Measurements from ENCODE around the gene SNX14.

SNX14 gene

GRCh38 chr6:85498596-85499258, 94.9 kb downstream of the SNX14 start:
- no peak for DNase-seq

- DNase-seq, result no peak
These were observed 96.8 kb downstream of the SNX14 start for GRCh38 chr6:85496856-85497255.

DNA sequence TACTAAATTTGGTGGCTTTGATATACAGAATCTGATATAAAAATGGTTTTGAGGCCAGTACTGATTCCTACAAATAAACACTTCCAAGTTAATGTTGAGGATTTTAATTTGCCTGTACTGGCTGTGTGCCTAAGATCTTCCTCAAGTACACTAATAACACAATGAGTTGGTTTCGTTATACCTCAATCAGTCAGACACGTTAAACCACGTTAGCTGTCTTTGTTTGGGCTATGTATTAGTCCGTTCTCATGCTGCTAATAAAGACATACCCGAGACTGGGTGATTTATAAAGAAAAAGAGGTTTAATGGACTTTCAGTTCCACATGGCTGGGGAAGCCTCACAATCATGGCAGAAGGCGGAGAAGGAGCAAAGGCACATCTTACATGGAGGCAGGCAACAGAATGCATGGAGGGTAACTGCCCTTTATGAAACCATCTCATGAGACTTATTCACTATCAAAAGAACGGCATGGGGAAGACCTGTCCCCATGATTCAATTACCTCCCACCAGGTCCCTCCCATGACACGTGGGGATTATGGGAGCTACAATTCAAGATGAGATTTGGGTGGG, 97.6 kb downstream of the SNX14 start:
- DNase-seq, result no peak

DNA sequence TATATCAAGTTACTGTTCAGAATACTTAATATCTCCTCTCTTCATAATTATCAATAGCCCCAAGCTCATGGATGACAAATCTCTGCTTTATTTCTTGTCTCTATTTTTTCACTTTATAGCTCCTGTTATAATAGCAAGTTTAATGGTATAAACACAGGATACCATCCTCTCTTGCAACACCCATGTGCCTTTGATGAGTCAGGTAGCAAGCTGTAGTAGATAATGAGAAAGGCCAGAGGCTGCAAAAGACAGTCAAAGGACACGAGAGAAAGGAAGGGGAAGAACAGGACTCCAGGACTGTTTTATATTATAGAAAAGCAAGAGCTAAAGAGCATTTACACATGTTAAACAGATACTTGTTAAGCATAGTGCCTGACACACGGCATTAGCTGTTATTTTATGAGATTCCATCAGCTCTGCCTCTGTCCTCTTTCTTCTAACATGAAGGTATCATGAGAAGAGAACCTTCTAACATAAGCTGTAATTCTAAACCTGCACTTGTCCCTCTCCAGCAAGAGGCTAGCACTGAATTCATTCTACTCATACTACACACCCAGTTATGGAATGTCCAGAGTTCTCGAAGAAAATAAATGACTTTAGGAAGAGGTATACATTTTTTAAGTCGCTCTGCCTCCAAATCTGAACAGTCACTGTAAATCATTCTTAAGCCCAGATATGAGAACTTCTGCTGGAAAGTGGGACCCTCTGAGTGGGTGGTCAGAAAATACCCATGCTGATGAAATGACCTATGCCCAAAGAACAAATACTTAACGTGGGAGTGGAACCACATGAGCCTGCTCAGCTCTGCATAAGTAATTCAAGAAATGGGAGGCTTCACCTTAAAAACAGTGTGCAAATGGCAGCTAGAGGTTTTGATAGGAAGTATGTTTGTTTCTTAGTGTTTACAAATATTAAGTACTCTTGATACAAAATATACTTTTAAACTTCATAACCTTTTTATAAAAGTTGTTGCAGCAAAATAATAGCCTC, 98.8 kb downstream of the SNX14 start:
- no peak for DNase-seq

GRCh38 chr6:85493389-85493788, 100.3 kb downstream of the SNX14 start:
- DNase-seq, result no peak

GRCh38 chr6:85490516-85491248, 103.0 kb downstream of the SNX14 start:
- DNase-seq, result no peak

- no peak for DNase-seq
These were observed 108.7 kb downstream of the SNX14 start for GRCh38 chr6:85484948-85485347.

DNA sequence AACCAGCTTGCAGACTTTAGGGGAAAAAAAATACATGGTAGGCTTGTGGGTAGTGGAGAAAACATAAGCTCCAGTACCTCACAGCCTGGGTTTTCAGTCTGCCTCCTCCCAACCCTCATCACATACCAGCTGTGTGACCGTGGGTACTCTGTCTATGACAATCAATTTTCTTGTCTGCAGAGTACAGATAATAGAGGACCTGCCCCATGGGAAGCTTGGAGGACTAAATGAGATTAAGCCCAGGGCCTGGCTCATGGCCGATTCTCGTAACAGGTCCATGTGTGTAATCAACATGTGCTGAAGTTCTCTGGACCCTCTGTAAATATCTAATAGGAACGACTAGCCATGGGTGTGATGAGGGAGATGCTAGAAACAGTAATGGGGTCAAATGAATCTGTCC, 109.8 kb downstream of the SNX14 start:
- no peak for DNase-seq

DNA sequence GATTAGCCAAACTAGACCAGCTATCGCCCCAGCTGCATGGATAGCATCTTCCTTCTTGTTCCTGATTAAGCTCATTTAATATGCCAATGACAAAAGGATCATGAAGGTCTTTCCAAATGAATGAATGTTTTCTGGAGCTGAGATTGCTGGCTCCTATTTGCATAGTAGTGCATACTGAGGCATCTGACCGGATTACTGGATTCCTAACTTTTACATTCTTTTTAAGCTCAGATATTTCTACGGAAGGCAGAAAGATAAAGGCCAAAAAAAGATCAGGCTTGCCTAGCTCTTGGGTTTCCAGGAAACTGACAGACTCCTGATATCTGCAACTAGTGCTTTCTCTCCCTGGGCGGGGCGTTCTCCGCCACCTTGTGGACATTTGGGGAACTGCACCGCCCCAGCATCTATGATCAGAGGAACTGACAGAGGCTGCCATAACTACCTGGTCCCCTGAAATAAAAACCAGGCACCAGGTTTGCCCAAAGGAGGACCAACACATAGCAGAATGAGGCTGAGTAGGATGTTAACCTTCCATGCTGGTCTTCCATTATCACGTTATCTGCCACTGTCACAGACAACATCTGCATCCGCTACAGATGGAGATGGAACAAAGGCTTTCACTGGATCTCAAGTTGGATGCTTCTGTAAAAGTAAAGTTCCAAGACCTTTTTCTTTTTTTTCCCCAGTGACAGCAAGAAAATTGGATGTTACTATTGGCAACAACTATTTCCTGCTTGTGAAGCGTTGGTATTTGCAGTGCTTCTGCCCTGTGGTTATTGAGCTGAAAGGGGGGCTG, 110.6 kb downstream of the SNX14 start:
- peak; percentile 59 for DNase-seq

- DNase-seq, result no peak
These were observed 111.3 kb downstream of the SNX14 start for GRCh38 chr6:85482206-85482904.

GRCh38 chr6:85479208-85479607, 114.5 kb downstream of the SNX14 start:
- no peak for DNase-seq

- no peak for DNase-seq
These were observed 117.1 kb downstream of the SNX14 start for GRCh38 chr6:85476532-85476931.

DNA sequence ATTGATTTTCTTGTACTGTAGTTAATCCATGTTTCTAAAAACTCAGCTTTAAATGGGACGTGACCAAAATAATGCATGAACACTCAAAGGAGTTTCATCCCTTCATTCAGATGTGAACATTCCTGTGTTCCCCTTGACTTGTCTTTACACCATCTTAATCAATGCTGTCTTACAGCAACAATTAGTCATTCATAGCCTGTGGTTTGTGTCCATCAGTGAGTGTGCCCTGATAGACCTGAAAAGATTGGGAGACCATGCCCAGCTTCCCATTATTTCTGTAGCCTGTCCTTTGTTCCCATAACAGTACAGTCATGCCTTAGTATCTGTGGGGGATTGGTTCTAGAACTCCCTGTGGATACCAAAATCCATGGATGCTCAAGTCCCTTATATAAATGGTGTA, 119.9 kb downstream of the SNX14 start:
- no peak for DNase-seq

- DNase-seq, result no peak
These were observed 120.9 kb downstream of the SNX14 start for GRCh38 chr6:85472744-85473143.

- DNase-seq, result no peak
These were observed 123.6 kb downstream of the SNX14 start for GRCh38 chr6:85470023-85470410.

- no peak for DNase-seq
These were observed 124.2 kb downstream of the SNX14 start for GRCh38 chr6:85469276-85470022.

DNA sequence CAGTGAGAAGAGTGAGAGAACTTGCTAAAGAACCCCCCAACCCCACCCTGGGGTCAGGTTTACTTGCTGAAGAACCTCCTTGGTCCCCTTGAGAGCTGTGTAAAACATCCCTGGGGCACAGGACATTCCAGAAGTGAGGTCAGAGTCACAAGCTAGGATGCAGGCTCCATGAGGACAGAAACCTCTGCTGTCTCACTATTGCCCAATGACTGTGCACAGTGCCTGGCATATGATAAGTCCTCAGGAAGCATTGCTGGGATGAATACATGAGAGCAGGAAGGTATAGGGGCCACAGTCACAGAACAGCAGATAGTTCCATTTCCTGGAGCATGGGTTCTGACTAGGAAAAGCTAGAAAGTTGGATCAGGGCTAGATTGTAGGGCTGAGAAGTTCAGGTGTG, 125.3 kb downstream of the SNX14 start:
- DNase-seq, result no peak

GRCh38 chr6:85465762-85466161, 127.9 kb downstream of the SNX14 start:
- no peak for DNase-seq

GRCh38 chr6:85464722-85465150, 128.9 kb downstream of the SNX14 start:
- DNase-seq, result no peak

DNA sequence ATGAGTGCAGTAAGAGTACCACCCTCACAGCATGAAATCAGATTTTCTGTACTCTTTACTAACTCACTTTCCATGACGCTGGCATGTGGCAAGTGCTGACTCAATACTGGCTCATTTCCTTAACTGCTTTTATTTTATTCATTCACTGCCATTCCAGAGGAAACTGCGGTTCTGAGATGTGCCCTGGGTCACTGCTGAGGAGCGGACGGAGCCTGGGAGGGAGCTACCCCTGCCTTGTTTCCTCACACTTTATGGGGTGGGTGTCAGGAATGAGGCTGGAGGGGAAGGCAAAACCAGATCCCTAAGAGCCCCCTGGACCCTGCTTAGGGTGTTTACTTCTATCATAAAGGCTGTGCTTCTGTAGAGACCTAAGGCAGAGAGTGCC, 129.4 kb downstream of the SNX14 start:
- DNase-seq, result no peak

Data from effector CD4-positive, alpha-beta T cell (primary cell).